Measurements from ENCODE around the gene SH3GL1.

Gene SH3GL1

GRCh38 chr19:4319067-4319718, 81.2 kb downstream of the SH3GL1 start:
- H3K36me3 ChIP-seq (ENCODE audit: insufficient read depth, low read length) = no peaks in the 10 kb centered on the region
- H3K9me3 ChIP-seq (ENCODE audit: low read length) = no peaks in the 10 kb centered on the region; the same call in 1 of the 2 replicates
- no peak overlapping the region for H3K4me2 ChIP-seq (ENCODE audit: low read length)
- H3K27me3 ChIP-seq (ENCODE audit: insufficient read depth, low read length) = no peaks in the 10 kb centered on the region
- no peaks in the 10 kb centered on the region for H4K20me1 ChIP-seq (ENCODE audit: insufficient read depth, low read length)
- H3K9ac ChIP-seq (ENCODE audit: low read length) = no peak overlapping the region
- no peak overlapping the region for H3K27ac ChIP-seq (ENCODE audit: low read depth, low read length, poor library complexity, severe bottlenecking)
- H3F3A ChIP-seq (ENCODE audit: insufficient read depth, low read length) = no peaks in the 10 kb centered on the region
- no peak overlapping the region for H2AFZ ChIP-seq (ENCODE audit: low read length)
- H3K4me1 ChIP-seq (ENCODE audit: insufficient read depth, low read length, severe bottlenecking) = no peaks in the 10 kb centered on the region
- no peaks in the 10 kb centered on the region for H3K9me2 ChIP-seq (ENCODE audit: low read depth, low read length)
- TF ChIP-seq EZH2 (IDR thresholded peaks at IDR 0.05; ENCODE audit: borderline replicate concordance, low read length) = no peak
- no peaks in the 10 kb centered on the region for H3K79me2 ChIP-seq (ENCODE audit: insufficient read depth, low read length)
- H3K4me3 ChIP-seq (ENCODE audit: low read depth, low read length, poor library complexity, severe bottlenecking) = no peak overlapping the region

DNA sequence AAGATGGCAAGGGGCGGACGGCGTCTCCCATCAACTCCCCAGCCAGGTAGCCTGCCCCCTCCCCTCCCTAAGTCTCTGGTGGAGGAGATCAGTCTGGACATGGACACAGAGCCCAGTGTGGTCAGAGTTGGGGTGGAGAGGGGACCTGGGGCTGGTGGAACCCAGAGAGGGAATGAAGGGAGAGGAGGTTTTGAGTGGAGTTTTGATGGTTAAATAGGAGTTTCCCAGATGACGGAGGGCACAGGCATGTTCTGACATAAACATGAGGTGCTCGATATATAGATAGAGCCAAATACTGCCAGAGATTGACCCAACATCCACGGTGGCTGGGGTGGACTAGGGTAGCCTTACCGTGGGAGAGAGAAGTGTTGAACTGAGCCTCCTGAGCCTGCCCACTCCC, 81.9 kb downstream of the SH3GL1 start:
- H3K79me2 ChIP-seq (ENCODE audit: insufficient read depth, low read length) = no peaks in the 10 kb centered on the region
- no peaks in the 10 kb centered on the region for H3K4me1 ChIP-seq (ENCODE audit: insufficient read depth, low read length, severe bottlenecking)
- H3K9ac ChIP-seq (ENCODE audit: low read length) = no peak overlapping the region
- H3K4me2 ChIP-seq (ENCODE audit: low read length) = no peak overlapping the region
- no peak overlapping the region for H3K4me3 ChIP-seq (ENCODE audit: low read depth, low read length, poor library complexity, severe bottlenecking)
- no peaks in the 10 kb centered on the region; the same call in 1 of the 2 replicates for H3K9me3 ChIP-seq (ENCODE audit: low read length)
- TF ChIP-seq EZH2 (IDR thresholded peaks at IDR 0.05; ENCODE audit: borderline replicate concordance, low read length) = no peak
- TF ChIP-seq, protein P1, sequence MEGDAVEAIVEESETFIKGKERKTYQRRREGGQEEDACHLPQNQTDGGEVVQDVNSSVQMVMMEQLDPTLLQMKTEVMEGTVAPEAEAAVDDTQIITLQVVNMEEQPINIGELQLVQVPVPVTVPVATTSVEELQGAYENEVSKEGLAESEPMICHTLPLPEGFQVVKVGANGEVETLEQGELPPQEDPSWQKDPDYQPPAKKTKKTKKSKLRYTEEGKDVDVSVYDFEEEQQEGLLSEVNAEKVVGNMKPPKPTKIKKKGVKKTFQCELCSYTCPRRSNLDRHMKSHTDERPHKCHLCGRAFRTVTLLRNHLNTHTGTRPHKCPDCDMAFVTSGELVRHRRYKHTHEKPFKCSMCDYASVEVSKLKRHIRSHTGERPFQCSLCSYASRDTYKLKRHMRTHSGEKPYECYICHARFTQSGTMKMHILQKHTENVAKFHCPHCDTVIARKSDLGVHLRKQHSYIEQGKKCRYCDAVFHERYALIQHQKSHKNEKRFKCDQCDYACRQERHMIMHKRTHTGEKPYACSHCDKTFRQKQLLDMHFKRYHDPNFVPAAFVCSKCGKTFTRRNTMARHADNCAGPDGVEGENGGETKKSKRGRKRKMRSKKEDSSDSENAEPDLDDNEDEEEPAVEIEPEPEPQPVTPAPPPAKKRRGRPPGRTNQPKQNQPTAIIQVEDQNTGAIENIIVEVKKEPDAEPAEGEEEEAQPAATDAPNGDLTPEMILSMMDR (IDR thresholded peaks at IDR 0.05; ENCODE audit: low read length) = no peak
- no peak overlapping the region for H2AFZ ChIP-seq (ENCODE audit: low read length)
- no peaks in the 10 kb centered on the region for H3K9me2 ChIP-seq (ENCODE audit: low read depth, low read length)
- H4K20me1 ChIP-seq (ENCODE audit: insufficient read depth, low read length) = no peaks in the 10 kb centered on the region
- no peaks in the 10 kb centered on the region for H3K36me3 ChIP-seq (ENCODE audit: insufficient read depth, low read length)
- no peaks in the 10 kb centered on the region for H3F3A ChIP-seq (ENCODE audit: insufficient read depth, low read length)
- H3K27me3 ChIP-seq (ENCODE audit: insufficient read depth, low read length) = no peaks in the 10 kb centered on the region
- no peak overlapping the region for H3K27ac ChIP-seq (ENCODE audit: low read depth, low read length, poor library complexity, severe bottlenecking)

GRCh38 chr19:4316956-4317355, 83.4 kb downstream of the SH3GL1 start:
- H3K9ac ChIP-seq (ENCODE audit: low read length) = no peak overlapping the region
- H3K4me2 ChIP-seq (ENCODE audit: low read length) = no peak overlapping the region
- H3K27ac ChIP-seq (ENCODE audit: low read depth, low read length, poor library complexity, severe bottlenecking) = no peak overlapping the region
- no peak overlapping the region for H3K4me3 ChIP-seq (ENCODE audit: low read depth, low read length, poor library complexity, severe bottlenecking)
- no peaks in the 10 kb centered on the region for H3K79me2 ChIP-seq (ENCODE audit: insufficient read depth, low read length)
- TF ChIP-seq EZH2 (IDR thresholded peaks at IDR 0.05; ENCODE audit: borderline replicate concordance, low read length) = no peak
- TF ChIP-seq, protein P1 (IDR thresholded peaks at IDR 0.05; ENCODE audit: low read length) = no peak
- H3K9me2 ChIP-seq (ENCODE audit: low read depth, low read length) = no peaks in the 10 kb centered on the region
- no peaks in the 10 kb centered on the region for H4K20me1 ChIP-seq (ENCODE audit: insufficient read depth, low read length)
- no peaks in the 10 kb centered on the region; the same call in 1 of the 2 replicates for H3K9me3 ChIP-seq (ENCODE audit: low read length)
- H3F3A ChIP-seq (ENCODE audit: insufficient read depth, low read length) = no peaks in the 10 kb centered on the region
- no peaks in the 10 kb centered on the region for H3K27me3 ChIP-seq (ENCODE audit: insufficient read depth, low read length)
- no peaks in the 10 kb centered on the region for H3K4me1 ChIP-seq (ENCODE audit: insufficient read depth, low read length, severe bottlenecking)
- H2AFZ ChIP-seq (ENCODE audit: low read length) = no peak overlapping the region
- no peaks in the 10 kb centered on the region for H3K36me3 ChIP-seq (ENCODE audit: insufficient read depth, low read length)
